MM.1S (cell line): Measurements from ENCODE around the gene ZNF608.

Experiments used
- CTCF ChIP-seq: fragments of 300-600 bp; sonication (generic); IDR thresholded peaks from 2 replicates; pipeline ENCODE4 v1.5.1; 2016; ENCODE audit warnings: antibody characterized with exemption, low read length, mixed read lengths
- EZH2 ChIP-seq: fragments of 300-600 bp; sonication (generic); optimal IDR thresholded peaks from 2 replicates; pipeline ENCODE3; 2017; ENCODE audit warnings: low read depth, mild to moderate bottlenecking, antibody characterized with exemption, low read length, mixed read lengths

- no peak for TF ChIP-seq CTCF
- no peak for TF ChIP-seq EZH2
Observed at GRCh38 chr5:124732428-124733328, 13.8 kb downstream of the ZNF608 start.
